NCI-H146 (cell line): ENCODE measurements around the gene IRS1.
A peak's percentile ranks its signal among the peaks of the same experiment; 100 is the strongest.

Experiments
- DNase-seq: peaks from one replicate; lab custom pipeline; 2025; lab: John Stamatoyannopoulos, UW

The IRS1 gene

GRCh38 chr2:226756131-226756530 is 43.5 kb downstream of the IRS1 start:
- no peak for DNase-seq

GRCh38 chr2:226755631-226756030 is 44.0 kb downstream of the IRS1 start:
- DNase-seq, result no peak

- no peak for DNase-seq
Measured at GRCh38 chr2:226754821-226755604, 44.6 kb downstream of the IRS1 start.

GRCh38 chr2:226752887-226753286 is 46.7 kb downstream of the IRS1 start:
- no peak for DNase-seq

- no peak for DNase-seq
Measured at GRCh38 chr2:226747288-226747687, 52.3 kb downstream of the IRS1 start.

- DNase-seq, result no peak
Measured at GRCh38 chr2:226746196-226746800, 53.3 kb downstream of the IRS1 start.

GRCh38 chr2:226743915-226744314 is 55.7 kb downstream of the IRS1 start:
- DNase-seq, result no peak

- no peak for DNase-seq
Measured at GRCh38 chr2:226742347-226742746, 57.3 kb downstream of the IRS1 start.

GRCh38 chr2:226740039-226740648 is 59.5 kb downstream of the IRS1 start:
- DNase-seq, result no peak

- no peak for DNase-seq
Measured at GRCh38 chr2:226739545-226740030, 60.0 kb downstream of the IRS1 start.

- no peak for DNase-seq
Measured at GRCh38 chr2:226738821-226739544, 60.6 kb downstream of the IRS1 start.

GRCh38 chr2:226738191-226738820 is 61.3 kb downstream of the IRS1 start:
- no peak for DNase-seq

- no peak for DNase-seq
Measured at GRCh38 chr2:226736382-226736781, 63.2 kb downstream of the IRS1 start.

GRCh38 chr2:226733927-226734564 is 65.6 kb downstream of the IRS1 start:
- no peak for DNase-seq

- DNase-seq, result no peak
Measured at GRCh38 chr2:226733189-226733858, 66.3 kb downstream of the IRS1 start.

GRCh38 chr2:226732478-226733188 is 67.0 kb downstream of the IRS1 start:
- no peak for DNase-seq

GRCh38 chr2:226730481-226730880 is 69.1 kb downstream of the IRS1 start:
- no peak for DNase-seq

GRCh38 chr2:226728996-226729395 is 70.6 kb downstream of the IRS1 start:
- peak; percentile 0 for DNase-seq

GRCh38 chr2:226727251-226727650 is 72.4 kb downstream of the IRS1 start:
- DNase-seq, result no peak

GRCh38 chr2:226726546-226726945 is 73.1 kb downstream of the IRS1 start:
- no peak for DNase-seq
